ENCODE results near the gene AXIN1. TPM values are rescaled to one million over a fixed set of nuclear protein-coding genes. Genes with fewer than 3 reads are reported as not detected.

The AXIN1 gene
- total and polyA plus RNA-seq, 8 donors = 8.0 to 13.6 (median 10.8) TPM

- peaks cover 2 to 14% (median 9%) of the 10 kb centered on the region in 3 donors for H3K4me1 ChIP-seq
- ATAC-seq = no peak
- intact Hi-C loops (cut with DNase I) = no loop called here
- H3K9me3 ChIP-seq = no peaks in the 10 kb centered on the region
- H3K36me3 ChIP-seq = peaks cover 0 to 34% (median 3%) of the 10 kb centered on the region in 3 donors
- WGBS, 2 donors = 76 to 80% methylated on average over 9 of the region's 9 CpGs
- peak in 2 of 6 donors; percentile 16 to 56 for DNase-seq
- no peak for FAIRE-seq
- no peak overlapping the region for H3K4me3 ChIP-seq
- TF ChIP-seq CTCF (IDR thresholded peaks at IDR 0.05) = no peak
- H3K27me3 ChIP-seq = no peaks in the 10 kb centered on the region
- H3K27ac ChIP-seq = no peak overlapping the region
Observed at GRCh38 chr16:374616-374926, 22.0 kb upstream of the AXIN1 start.

- intact Hi-C loops (cut with DNase I) = no loop called here
- TF ChIP-seq CTCF (IDR thresholded peaks at IDR 0.05) = no peak
- H3K9me3 ChIP-seq = no peaks in the 10 kb centered on the region
- H3K27ac ChIP-seq = no peak overlapping the region
- peaks cover 0 to 15% (median 6%) of the 10 kb centered on the region in 3 donors for H3K4me1 ChIP-seq
- DNase-seq = peak in 5 of 6 donors; percentile 7 to 75 (median 49)
- H3K27me3 ChIP-seq = no peaks in the 10 kb centered on the region
- H3K36me3 ChIP-seq = peaks cover 0 to 34% (median 3%) of the 10 kb centered on the region in 3 donors
- no peak overlapping the region for H3K4me3 ChIP-seq
- 91% methylated on average over 43 to 44 of the region's 44 CpGs for WGBS, 2 donors
- FAIRE-seq = no peak
- ATAC-seq = no peak
Observed at GRCh38 chr16:373848-374615, 21.5 kb upstream of the AXIN1 start.

GRCh38 chr16:373020-373598 lies 20.6 kb upstream of the AXIN1 start:
- H3K36me3 ChIP-seq = peaks cover 4 to 36% (median 5%) of the 10 kb centered on the region in 3 donors
- FAIRE-seq (no peak), ATAC-seq (no peak), DNase-seq (peak in 2 of 6 donors; percentile 12 to 29)
- H3K27me3 ChIP-seq = no peaks in the 10 kb centered on the region
- H3K27ac ChIP-seq = no peak overlapping the region
- WGBS, 2 donors = 86 to 94% methylated on average over 5 of the region's 5 CpGs
- H3K4me3 ChIP-seq = no peak overlapping the region
- TF ChIP-seq CTCF (IDR thresholded peaks at IDR 0.05) = no peak
- H3K4me1 ChIP-seq = peaks cover 0 to 11% (median 6%) of the 10 kb centered on the region in 3 donors
- intact Hi-C loops (cut with DNase I) = no loop called here
- no peaks in the 10 kb centered on the region for H3K9me3 ChIP-seq

- H3K27ac ChIP-seq = no peak overlapping the region
- H3K4me3 ChIP-seq = no peak overlapping the region
- peaks cover 5 to 38% (median 8%) of the 10 kb centered on the region in 3 donors for H3K36me3 ChIP-seq
- H3K4me1 ChIP-seq = peaks cover 0 to 11% (median 6%) of the 10 kb centered on the region in 3 donors
- no peak for ATAC-seq
- no peak for TF ChIP-seq CTCF (IDR thresholded peaks at IDR 0.05)
- H3K9me3 ChIP-seq = no peaks in the 10 kb centered on the region
- peak in 3 of 6 donors; percentile 25 to 76 (median 41) for DNase-seq
- FAIRE-seq = no peak
- no peaks in the 10 kb centered on the region for H3K27me3 ChIP-seq
- WGBS, 2 donors = 78 to 82% methylated on average over 19 of the region's 19 CpGs
- intact Hi-C loops (cut with DNase I) = no loop called here
Observed at GRCh38 chr16:372302-372983, 19.9 kb upstream of the AXIN1 start.

Measured in pancreas (tissue), 10 donors.